Measurements from ENCODE around the gene KHDC1L.
"Not testable (repeated sequence)": the region's sequence is repeated elsewhere in the genome, so short reads cannot be mapped to it uniquely, and the experiment has no call there.

KHDC1L gene, protein sequence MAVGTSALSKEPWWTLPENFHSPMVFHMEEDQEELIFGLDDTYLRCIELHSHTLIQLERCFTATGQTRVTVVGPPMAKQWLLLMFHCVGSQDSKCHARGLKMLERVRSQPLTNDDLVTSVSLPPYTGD

DNA sequence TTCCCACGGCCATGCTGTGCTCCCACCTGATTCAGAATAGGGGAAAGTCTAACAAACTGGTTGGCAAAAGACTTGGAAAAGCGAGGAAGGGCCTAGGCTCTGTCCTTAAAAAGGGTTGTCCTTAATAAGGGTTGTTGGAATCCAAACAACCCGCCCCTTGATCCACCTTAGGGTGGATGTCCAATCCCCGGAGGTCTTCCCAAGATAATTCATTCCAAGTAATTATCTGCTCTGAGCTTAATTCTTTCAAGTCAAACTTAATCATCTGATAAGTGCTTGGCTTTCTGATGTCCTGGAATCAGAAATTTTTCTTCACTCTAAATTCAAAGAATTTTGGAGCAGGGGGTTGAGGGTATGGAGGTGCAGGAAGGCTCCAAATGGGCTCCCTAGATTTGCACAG lies at the start of gene KHDC1L:
KHDC1L (minus strand) TSS at position 101 of the 400 bp plus-strand sequence; CDS start at position 13, 88 bp downstream.
- no peak within 1 kb of the TSS for H3K4me3 ChIP-seq (ENCODE audit: low read depth, low read length)
- no peaks in the 10 kb centered on the region for H3K9me3 ChIP-seq (ENCODE audit: control insufficient read depth, insufficient read depth, low read length)
- H3K27me3 ChIP-seq (ENCODE audit: control insufficient read depth, insufficient read depth, low read length), result no peaks in the 10 kb centered on the region
- H3K4me1 ChIP-seq (ENCODE audit: control insufficient read depth, insufficient read depth, low read length), result no peaks in the 10 kb centered on the region
- no peak within 1 kb of the TSS for H3K9ac ChIP-seq (ENCODE audit: low read depth, low read length)
- no peak within 1 kb of the TSS for H3K27ac ChIP-seq (ENCODE audit: low read depth, low read length)
- H3K36me3 ChIP-seq (ENCODE audit: control insufficient read depth, insufficient read depth, low read length), result no peaks in the 10 kb centered on the region

DNA sequence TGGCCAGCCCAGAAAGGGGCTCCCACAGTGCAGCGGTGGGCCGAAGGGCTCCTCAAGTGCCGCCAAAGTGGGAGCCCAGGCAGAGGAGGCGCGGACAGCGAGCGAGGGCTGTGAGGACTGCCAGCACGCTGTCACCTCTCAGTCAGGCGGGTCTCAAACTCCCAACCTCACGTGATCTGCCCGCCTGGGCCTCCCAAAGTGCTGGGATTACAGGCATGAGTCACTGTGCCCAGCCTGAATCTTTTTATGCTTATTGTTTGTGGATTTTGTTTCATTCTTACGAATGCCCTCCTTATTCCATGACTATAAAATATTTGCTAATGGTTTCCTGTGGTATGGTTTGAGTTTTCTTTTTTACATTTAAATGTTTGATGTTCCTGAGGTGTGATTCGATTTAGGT lies 44.0 kb upstream of the KHDC1L start:
- not testable (repeated sequence) for H3K4me1 ChIP-seq (ENCODE audit: control insufficient read depth, insufficient read depth, low read length); H3K4me3 ChIP-seq (ENCODE audit: low read depth, low read length); H3K9ac ChIP-seq (ENCODE audit: low read depth, low read length); H3K27me3 ChIP-seq (ENCODE audit: control insufficient read depth, insufficient read depth, low read length); H3K27ac ChIP-seq (ENCODE audit: low read depth, low read length); H3K9me3 ChIP-seq (ENCODE audit: control insufficient read depth, insufficient read depth, low read length)
- peaks cover 22% of the 10 kb centered on the region for H3K36me3 ChIP-seq (ENCODE audit: control insufficient read depth, insufficient read depth, low read length)

DNA sequence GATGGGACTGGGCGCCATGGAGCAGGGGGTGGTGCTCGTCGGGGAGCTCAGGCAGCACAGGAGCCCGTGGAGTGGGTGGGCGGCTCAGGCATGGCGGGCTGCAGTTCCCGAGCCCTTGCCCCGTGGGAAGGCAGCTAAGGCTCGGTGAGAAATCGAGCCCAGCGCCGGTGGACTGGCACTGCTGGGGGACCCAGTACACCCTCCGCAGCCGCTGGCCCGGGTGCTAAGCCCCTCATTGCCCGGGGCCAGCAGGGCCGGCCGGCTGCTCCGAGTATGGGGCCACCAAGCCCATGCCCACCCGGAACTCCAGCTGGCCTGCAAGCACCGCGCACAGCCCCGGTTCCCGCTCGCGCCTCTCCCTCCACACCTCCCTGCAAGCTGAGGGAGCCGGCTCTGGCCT lies 43.6 kb upstream of the KHDC1L start:
- not testable (repeated sequence) for H3K4me1 ChIP-seq (ENCODE audit: control insufficient read depth, insufficient read depth, low read length); H3K9ac ChIP-seq (ENCODE audit: low read depth, low read length); H3K27ac ChIP-seq (ENCODE audit: low read depth, low read length); H3K4me3 ChIP-seq (ENCODE audit: low read depth, low read length); H3K27me3 ChIP-seq (ENCODE audit: control insufficient read depth, insufficient read depth, low read length); H3K9me3 ChIP-seq (ENCODE audit: control insufficient read depth, insufficient read depth, low read length)
- peaks cover 18% of the 10 kb centered on the region for H3K36me3 ChIP-seq (ENCODE audit: control insufficient read depth, insufficient read depth, low read length)

DNA sequence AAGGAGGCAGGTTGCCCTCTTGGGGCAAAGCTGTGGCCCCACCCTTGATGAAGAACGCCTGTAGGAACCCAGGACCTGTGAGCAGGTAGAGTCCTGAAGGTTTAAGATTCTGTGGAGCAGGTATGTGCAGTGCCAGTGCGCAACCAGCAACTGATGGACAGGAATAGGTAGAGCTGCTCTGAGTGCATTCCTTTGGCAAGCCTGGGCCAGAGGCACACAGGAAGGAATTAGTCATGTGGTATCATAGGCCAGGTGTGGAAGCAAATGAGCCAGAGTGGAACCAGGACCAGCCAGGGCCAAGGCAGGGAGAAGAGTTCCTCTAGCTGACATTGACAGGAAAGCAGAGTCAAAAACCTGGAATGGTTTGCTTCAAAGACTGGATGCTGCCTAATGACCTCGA lies 39.1 kb upstream of the KHDC1L start:
- no peak overlapping the region for H3K9ac ChIP-seq (ENCODE audit: low read depth, low read length)
- no peak overlapping the region for H3K4me3 ChIP-seq (ENCODE audit: low read depth, low read length)
- H3K4me1 ChIP-seq (ENCODE audit: control insufficient read depth, insufficient read depth, low read length), result peaks cover 12% of the 10 kb centered on the region
- H3K36me3 ChIP-seq (ENCODE audit: control insufficient read depth, insufficient read depth, low read length), result peaks cover 11% of the 10 kb centered on the region
- no peaks in the 10 kb centered on the region for H3K27me3 ChIP-seq (ENCODE audit: control insufficient read depth, insufficient read depth, low read length)
- H3K27ac ChIP-seq (ENCODE audit: low read depth, low read length), result no peak overlapping the region
- no peaks in the 10 kb centered on the region for H3K9me3 ChIP-seq (ENCODE audit: control insufficient read depth, insufficient read depth, low read length)

DNA sequence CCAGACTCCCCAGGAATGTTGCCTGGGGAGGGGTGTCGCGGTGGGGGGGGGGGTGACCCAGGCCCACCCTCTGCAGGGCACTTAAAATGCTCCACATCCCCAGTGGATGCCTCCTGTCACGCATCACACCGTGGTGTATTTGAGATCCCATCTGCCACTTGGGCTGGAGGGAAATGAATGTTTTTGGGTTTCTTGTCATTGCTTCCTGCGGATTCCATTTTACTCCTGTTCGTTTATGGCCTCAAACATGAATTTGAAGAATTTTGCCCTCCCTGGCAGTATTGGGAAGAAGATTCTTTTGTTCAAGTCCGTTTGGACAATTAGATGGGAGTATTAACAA lies 38.2 kb upstream of the KHDC1L start:
- peak overlapping the region; percentile 69 for H3K4me3 ChIP-seq (ENCODE audit: low read depth, low read length)
- no peaks in the 10 kb centered on the region for H3K9me3 ChIP-seq (ENCODE audit: control insufficient read depth, insufficient read depth, low read length)
- H3K27me3 ChIP-seq (ENCODE audit: control insufficient read depth, insufficient read depth, low read length), result no peaks in the 10 kb centered on the region
- peaks cover 11% of the 10 kb centered on the region for H3K36me3 ChIP-seq (ENCODE audit: control insufficient read depth, insufficient read depth, low read length)
- peak overlapping the region; percentile 59; the same call in 1 of the 2 replicates for H3K9ac ChIP-seq (ENCODE audit: low read depth, low read length)
- H3K27ac ChIP-seq (ENCODE audit: low read depth, low read length), result peak overlapping the region; percentile 56
- peaks cover 14% of the 10 kb centered on the region for H3K4me1 ChIP-seq (ENCODE audit: control insufficient read depth, insufficient read depth, low read length)

DNA sequence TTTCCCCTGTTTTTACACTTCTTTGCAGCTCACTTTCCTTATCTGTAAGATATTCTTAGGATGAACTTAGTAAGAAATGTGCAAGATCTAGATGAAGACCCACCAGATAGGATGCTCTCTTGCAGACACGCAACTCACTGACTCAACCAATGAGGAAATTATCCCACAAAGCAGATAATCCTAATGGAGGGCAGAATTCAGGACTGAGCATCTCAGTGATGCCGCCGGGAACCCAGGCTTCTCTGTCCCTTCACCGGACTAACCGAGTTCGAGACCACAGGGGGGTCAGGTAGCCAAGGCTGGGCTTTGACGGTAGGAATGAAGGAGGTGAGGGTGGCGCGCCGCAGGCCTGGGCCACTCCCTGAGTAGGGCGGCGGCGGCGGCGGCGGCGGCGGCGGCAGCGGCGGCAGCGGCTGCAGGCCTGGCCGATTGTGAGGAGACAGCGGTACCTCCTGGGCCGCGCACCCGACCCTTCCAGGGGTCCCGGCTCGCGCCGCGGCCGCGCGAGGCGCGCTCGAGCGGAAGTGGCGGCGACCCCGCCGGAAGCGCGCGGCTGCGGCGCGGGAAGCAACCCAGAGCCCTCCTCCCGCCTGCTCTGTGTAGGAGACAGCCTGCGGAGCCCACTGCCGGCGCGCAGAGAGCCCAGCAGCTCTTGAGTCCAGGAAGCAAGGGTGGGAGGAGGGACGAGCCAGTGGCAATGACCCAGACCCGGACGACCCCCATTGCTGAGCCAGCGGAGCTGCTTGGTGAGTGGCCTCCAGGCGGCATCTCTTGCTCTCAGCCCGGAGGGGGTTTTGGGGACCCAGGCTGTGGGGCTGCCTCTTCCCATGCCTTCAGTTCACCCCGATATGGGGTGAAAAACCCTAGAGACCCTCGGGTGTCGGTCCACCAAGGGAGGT lies 37.6 kb upstream of the KHDC1L start, which contains the start of gene KHDC1:
KHDC1 (minus strand) TSS at position 526 of the 899 bp plus-strand sequence. CDS start 20,679 bp downstream, outside the sequence.
- Histone ChIP-seq H3K27me3 (ENCODE audit: control insufficient read depth, insufficient read depth, low read length) (no peaks in the 10 kb centered on the region), H3K4me3 (ENCODE audit: low read depth, low read length) (peak within 1 kb of the TSS; percentile 69), H3K27ac (ENCODE audit: low read depth, low read length) (peak within 1 kb of the TSS; percentile 56), H3K4me1 (ENCODE audit: control insufficient read depth, insufficient read depth, low read length) (peaks cover 14% of the 10 kb centered on the region), H3K9me3 (ENCODE audit: control insufficient read depth, insufficient read depth, low read length) (no peaks in the 10 kb centered on the region), H3K9ac (ENCODE audit: low read depth, low read length) (peak within 1 kb of the TSS; percentile 59), H3K36me3 (ENCODE audit: control insufficient read depth, insufficient read depth, low read length) (peaks cover 5% of the 10 kb centered on the region; the same call in 1 of the 2 replicates)

DNA sequence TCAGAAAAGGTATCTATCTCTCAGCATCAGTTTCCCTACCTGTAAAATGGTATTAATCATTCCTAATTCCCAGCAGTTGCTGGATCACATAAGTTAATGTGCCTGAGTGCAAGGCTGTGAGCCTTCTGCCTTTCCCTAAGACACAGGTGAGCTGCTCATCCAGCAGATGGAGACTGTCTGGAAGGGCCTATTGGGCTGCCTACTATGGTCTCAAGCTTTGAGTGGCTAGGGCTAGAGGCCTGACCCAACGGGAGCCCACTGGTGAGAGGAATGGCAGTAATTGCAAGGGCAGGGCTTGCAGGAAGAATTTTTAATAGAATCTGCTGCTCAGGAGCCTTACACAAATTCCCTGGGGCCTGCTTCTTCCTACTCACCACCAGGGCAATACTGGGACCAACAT lies 33.4 kb upstream of the KHDC1L start:
- H3K9ac ChIP-seq (ENCODE audit: low read depth, low read length), result no peak overlapping the region
- H3K27me3 ChIP-seq (ENCODE audit: control insufficient read depth, insufficient read depth, low read length), result no peaks in the 10 kb centered on the region
- H3K4me3 ChIP-seq (ENCODE audit: low read depth, low read length), result no peak overlapping the region
- H3K36me3 ChIP-seq (ENCODE audit: control insufficient read depth, insufficient read depth, low read length), result no peaks in the 10 kb centered on the region
- H3K9me3 ChIP-seq (ENCODE audit: control insufficient read depth, insufficient read depth, low read length), result no peaks in the 10 kb centered on the region
- H3K27ac ChIP-seq (ENCODE audit: low read depth, low read length), result no peak overlapping the region
- H3K4me1 ChIP-seq (ENCODE audit: control insufficient read depth, insufficient read depth, low read length), result peaks cover 14% of the 10 kb centered on the region

DNA sequence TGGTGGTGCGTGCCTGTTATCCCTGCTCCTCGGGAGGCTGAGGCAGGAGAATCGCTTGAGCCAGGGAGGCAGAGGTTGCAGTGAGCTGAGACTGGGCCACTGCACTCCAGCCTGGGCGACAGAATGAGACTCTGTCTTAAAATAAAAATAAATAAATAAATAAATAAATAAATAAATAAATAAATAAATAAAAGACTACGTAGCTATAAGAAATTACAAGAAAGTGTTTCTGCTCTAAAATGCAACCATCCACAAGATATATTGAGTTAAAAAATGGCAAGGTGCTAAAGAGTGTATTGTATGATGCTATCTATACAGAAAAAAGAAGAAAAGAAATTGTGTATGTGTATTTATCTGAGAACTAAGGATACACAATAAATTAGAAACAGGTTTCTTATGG lies 29.0 kb upstream of the KHDC1L start:
- H3K4me1 ChIP-seq (ENCODE audit: control insufficient read depth, insufficient read depth, low read length); H3K27me3 ChIP-seq (ENCODE audit: control insufficient read depth, insufficient read depth, low read length): not testable (repeated sequence)

DNA sequence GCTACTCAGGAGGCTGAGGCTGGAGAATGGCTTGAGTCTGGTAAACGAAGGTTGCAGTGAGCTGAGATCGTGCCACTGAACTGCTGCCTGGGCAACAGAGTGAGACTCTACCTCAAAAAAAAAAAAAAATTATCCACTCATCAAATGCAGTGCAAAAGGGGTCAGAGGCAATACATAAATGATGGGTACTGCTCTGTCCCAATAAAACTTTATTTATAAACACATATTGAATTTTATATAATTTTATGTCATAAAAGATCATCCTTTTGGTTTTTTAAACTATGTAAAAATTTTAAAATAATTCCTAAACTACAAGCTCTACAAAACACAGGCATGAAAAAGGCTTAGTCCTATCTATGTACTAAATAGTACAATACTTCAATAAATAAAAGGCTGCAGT lies 27.4 kb upstream of the KHDC1L start:
- Histone ChIP-seq H3K27ac (ENCODE audit: low read depth, low read length) (no peak overlapping the region), H3K36me3 (ENCODE audit: control insufficient read depth, insufficient read depth, low read length) (no peaks in the 10 kb centered on the region), H3K9ac (ENCODE audit: low read depth, low read length) (no peak overlapping the region), H3K4me1 (ENCODE audit: control insufficient read depth, insufficient read depth, low read length) (no peaks in the 10 kb centered on the region), H3K9me3 (ENCODE audit: control insufficient read depth, insufficient read depth, low read length) (no peaks in the 10 kb centered on the region), H3K4me3 (ENCODE audit: low read depth, low read length) (no peak overlapping the region), H3K27me3 (ENCODE audit: control insufficient read depth, insufficient read depth, low read length) (no peaks in the 10 kb centered on the region)

More for the DNA sequence above, 29.0 kb upstream of the KHDC1L start:
- H3K27ac ChIP-seq (ENCODE audit: low read depth, low read length); H3K36me3 ChIP-seq (ENCODE audit: control insufficient read depth, insufficient read depth, low read length); H3K9ac ChIP-seq (ENCODE audit: low read depth, low read length); H3K9me3 ChIP-seq (ENCODE audit: control insufficient read depth, insufficient read depth, low read length); H3K4me3 ChIP-seq (ENCODE audit: low read depth, low read length): not testable (repeated sequence)

DNA sequence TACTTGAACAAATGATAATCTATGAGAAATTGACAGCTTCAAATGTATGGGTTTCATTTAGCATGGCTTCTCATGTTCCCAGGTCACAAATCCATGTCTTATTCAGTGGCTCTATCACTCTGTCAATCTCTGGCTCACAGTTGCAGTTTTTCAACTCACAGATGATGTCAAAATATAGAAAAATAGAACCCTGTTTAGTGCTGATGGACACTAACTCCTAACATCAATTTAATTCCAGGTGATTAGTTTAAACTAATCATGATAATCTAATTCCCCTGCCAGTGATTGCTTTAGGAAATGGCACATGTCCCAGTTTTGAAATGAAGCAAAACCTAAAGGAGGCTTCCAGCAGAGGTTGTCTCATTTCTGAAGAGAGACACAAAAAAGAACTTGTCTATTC lies 24.7 kb upstream of the KHDC1L start:
- Histone ChIP-seq H3K27me3 (ENCODE audit: control insufficient read depth, insufficient read depth, low read length) (no peaks in the 10 kb centered on the region), H3K9ac (ENCODE audit: low read depth, low read length) (no peak overlapping the region), H3K4me3 (ENCODE audit: low read depth, low read length) (no peak overlapping the region), H3K27ac (ENCODE audit: low read depth, low read length) (no peak overlapping the region), H3K36me3 (ENCODE audit: control insufficient read depth, insufficient read depth, low read length) (no peaks in the 10 kb centered on the region), H3K9me3 (ENCODE audit: control insufficient read depth, insufficient read depth, low read length) (no peaks in the 10 kb centered on the region), H3K4me1 (ENCODE audit: control insufficient read depth, insufficient read depth, low read length) (no peaks in the 10 kb centered on the region)

DNA sequence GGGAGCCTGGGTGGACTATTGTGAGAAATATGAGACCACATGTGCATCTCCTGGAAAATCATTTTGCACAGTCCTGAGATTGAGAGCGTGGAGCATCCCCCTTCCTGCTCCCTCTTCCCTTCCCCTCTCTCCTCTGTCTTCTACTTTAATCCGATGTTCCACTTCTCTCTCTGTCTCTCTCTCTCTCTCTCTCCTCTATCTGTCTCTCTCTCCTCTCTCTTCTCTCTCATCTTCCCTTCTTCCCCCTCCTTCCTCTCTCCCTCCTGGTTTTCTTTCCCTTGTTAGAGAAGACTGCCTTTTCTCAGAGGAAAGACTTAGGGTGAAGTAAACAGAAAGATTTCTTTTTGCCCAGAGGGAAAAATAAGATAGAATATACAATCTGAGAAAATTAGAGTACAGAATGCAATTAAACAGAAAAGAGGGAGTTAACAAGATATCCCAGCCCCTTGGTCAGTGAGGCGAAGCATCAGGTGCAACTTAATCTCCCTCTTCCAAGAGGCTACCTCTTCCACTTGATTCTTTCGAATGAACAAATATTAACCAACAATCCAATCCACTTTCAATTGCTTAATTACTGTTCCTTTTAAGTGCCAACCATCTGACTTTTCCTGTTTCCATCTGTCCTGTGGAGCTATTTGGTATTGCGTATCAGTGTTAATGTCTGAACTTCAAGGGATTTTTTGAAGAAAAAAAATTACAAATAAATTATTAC lies 23.1 kb upstream of the KHDC1L start:
- Histone ChIP-seq H3K36me3 (ENCODE audit: control insufficient read depth, insufficient read depth, low read length) (no peaks in the 10 kb centered on the region), H3K4me1 (ENCODE audit: control insufficient read depth, insufficient read depth, low read length) (no peaks in the 10 kb centered on the region), H3K9me3 (ENCODE audit: control insufficient read depth, insufficient read depth, low read length) (no peaks in the 10 kb centered on the region), H3K9ac (ENCODE audit: low read depth, low read length) (no peak overlapping the region), H3K27me3 (ENCODE audit: control insufficient read depth, insufficient read depth, low read length) (no peaks in the 10 kb centered on the region), H3K4me3 (ENCODE audit: low read depth, low read length) (no peak overlapping the region), H3K27ac (ENCODE audit: low read depth, low read length) (no peak overlapping the region)
